ENCODE measurements around the gene ZFYVE28.

GRCh38 chr4:2236944-2237666, 181.3 kb downstream of the ZFYVE28 start:
- TF ChIP-seq POLR2A (IDR thresholded peaks at IDR 0.05), result no peak
- no peak for TF ChIP-seq CTCF (IDR thresholded peaks at IDR 0.05)

Measured in adrenal gland (tissue), 5 donors.